DMS 273 treated with DMSO at 0.1 percent for 48 hours (cell line): ENCODE measurements around the gene FAM168A.
"Not testable (repeated sequence)": the region's sequence is repeated elsewhere in the genome, so short reads cannot be mapped to it uniquely, and the experiment has no call there.

Experiments used
- DNase-seq: peaks from one replicate; lab custom pipeline; 2025; lab: John Stamatoyannopoulos, UW

Gene FAM168A

GRCh38 chr11:73519266-73519665 lies 78.6 kb downstream of the FAM168A start:
- no peak for DNase-seq

- DNase-seq = no peak
Measured at GRCh38 chr11:73518195-73518594, 79.7 kb downstream of the FAM168A start.

- DNase-seq = no peak
Measured at GRCh38 chr11:73516080-73516479, 81.8 kb downstream of the FAM168A start.

- DNase-seq = no peak
Measured at GRCh38 chr11:73513707-73514106, 84.2 kb downstream of the FAM168A start.

GRCh38 chr11:73510877-73511276 lies 87.0 kb downstream of the FAM168A start:
- DNase-seq = no peak

- DNase-seq = no peak
Measured at GRCh38 chr11:73510106-73510505, 87.8 kb downstream of the FAM168A start.

- no peak for DNase-seq
Measured at GRCh38 chr11:73509188-73509587, 88.7 kb downstream of the FAM168A start.

- DNase-seq = no peak
Measured at GRCh38 chr11:73508243-73509176, 89.4 kb downstream of the FAM168A start.

- DNase-seq = no peak
Measured at GRCh38 chr11:73507086-73507485, 90.8 kb downstream of the FAM168A start.

- DNase-seq = no peak
Measured at GRCh38 chr11:73506038-73506437, 91.9 kb downstream of the FAM168A start.

- DNase-seq = no peak
Measured at GRCh38 chr11:73498343-73498742, 99.6 kb downstream of the FAM168A start.

GRCh38 chr11:73496134-73496533 lies 101.8 kb downstream of the FAM168A start:
- DNase-seq = no peak

- no peak for DNase-seq
Measured at GRCh38 chr11:73495731-73496130, 102.2 kb downstream of the FAM168A start.

- no peak for DNase-seq
Measured at GRCh38 chr11:73493956-73494598, 103.8 kb downstream of the FAM168A start.

- no peak for DNase-seq
Measured at GRCh38 chr11:73481626-73482025, 116.3 kb downstream of the FAM168A start.

GRCh38 chr11:73480677-73481076 lies 117.2 kb downstream of the FAM168A start:
- no peak for DNase-seq

- peak; percentile 1 for DNase-seq
Measured at GRCh38 chr11:73478737-73479347, 119.1 kb downstream of the FAM168A start.

- no peak for DNase-seq
Measured at GRCh38 chr11:73477518-73477917, 120.4 kb downstream of the FAM168A start.

GRCh38 chr11:73475549-73476095 lies 122.3 kb downstream of the FAM168A start:
- no peak for DNase-seq

- no peak for DNase-seq
Measured at GRCh38 chr11:73473252-73473651, 124.7 kb downstream of the FAM168A start.

GRCh38 chr11:73470036-73470612 lies 127.8 kb downstream of the FAM168A start:
- DNase-seq = not testable (repeated sequence)

- no peak for DNase-seq
Measured at GRCh38 chr11:73469401-73469800, 128.5 kb downstream of the FAM168A start.
